Breast epithelium (tissue), 4 donors: ENCODE results near the gene ARL5B. TPM values are rescaled to one million over a fixed set of nuclear protein-coding genes. Genes with fewer than 3 reads are reported as not detected.

ENCODE experiments used
- DNase-seq, 2 donors: peaks; one replicate each; pipeline ENCODE4 v3.0.0-alpha.2; 2019; ENCODE audit warnings: low spot score in 2 of 2
- H3K27ac ChIP-seq, 2 donors: fragments of 200-600 bp; sonication (generic) in 1 of 2; one replicate each; pipeline ENCODE4 v1.5.1; 2016 to 2019; ENCODE audit warnings: mild to moderate bottlenecking in 1 of 2
- H3K27me3 ChIP-seq, 2 donors: fragments of 200-600 bp; sonication (generic) in 1 of 2; one replicate each; pipeline versions ENCODE4 v1.5.1 to v1.6.0; 2017 to 2019; ENCODE audit warnings: control low read depth in 1 of 2, mild to moderate bottlenecking in 1 of 2
- H3K36me3 ChIP-seq: fragments of 200-600 bp; one replicate; pipeline ENCODE4 v1.5.1; 2019
- H3K4me1 ChIP-seq, 2 donors: fragments of 200-600 bp; sonication (generic); one replicate each; pipeline ENCODE4 v1.5.1; 2016 to 2019; ENCODE audit warnings: control low read depth in 1 of 2
- H3K4me3 ChIP-seq, 3 donors: fragments of 200-600 bp; sonication (generic); 1 replicate in 2 of 3; 2 replicates in 1 of 3; pipeline ENCODE4 v1.5.1; 2016 to 2019; ENCODE audit warnings: mild to moderate bottlenecking in 3 of 3, moderate library complexity in 2 of 3
- H3K9me3 ChIP-seq, 2 donors: fragments of 200-600 bp; sonication (generic) in 1 of 2; one replicate each; pipeline ENCODE4 v1.5.1; 2016 to 2019; ENCODE audit warnings: control low read depth in 1 of 2
- POLR2A ChIP-seq: fragments of 450-650 bp; IDR thresholded peaks from one replicate; pipeline ENCODE4 v1.6.1; 2016; ENCODE audit warnings: antibody characterized with exemption, mild to moderate bottlenecking, moderate library complexity
- POLR2AphosphoS5 ChIP-seq, 3 donors: sonication (generic); formaldehyde crosslinking; IDR thresholded peaks; one replicate each; pipeline ENCODE4 v1.6.1; 2017; ENCODE audit warnings: antibody characterized with exemption in 3 of 3
- intact Hi-C: fragments of 100-400 bp; cut with DNase I; formaldehyde crosslinking; loops from one replicate; pipeline ENCODE4 v1.15.1; 2023; ENCODE audit warnings: low total_unique reads
- total RNA-seq, 3 donors: library from RNA; depleted of rRNA; stranded (reverse); fragments of >200 nt; gene quantifications; one replicate each; pipeline ENCODE4 v1.1.0, GENCODE V29; 2016
- TF ChIP-seq, protein P1 (sequence below), 3 donors: fragments of 450-650 bp; IDR thresholded peaks; one replicate each; pipeline ENCODE4 v1.5.1; 2016 to 2017; ENCODE audit warnings: antibody characterized with exemption in 3 of 3, mild to moderate bottlenecking in 3 of 3, moderate library complexity in 3 of 3

Gene ARL5B, protein sequence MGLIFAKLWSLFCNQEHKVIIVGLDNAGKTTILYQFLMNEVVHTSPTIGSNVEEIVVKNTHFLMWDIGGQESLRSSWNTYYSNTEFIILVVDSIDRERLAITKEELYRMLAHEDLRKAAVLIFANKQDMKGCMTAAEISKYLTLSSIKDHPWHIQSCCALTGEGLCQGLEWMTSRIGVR
- total RNA-seq = 10 to 100 TPM in 2 of 3 donors, 1 to 10 TPM in 1; 7.8 to 23.6 (median 15.4) TPM

DNA sequence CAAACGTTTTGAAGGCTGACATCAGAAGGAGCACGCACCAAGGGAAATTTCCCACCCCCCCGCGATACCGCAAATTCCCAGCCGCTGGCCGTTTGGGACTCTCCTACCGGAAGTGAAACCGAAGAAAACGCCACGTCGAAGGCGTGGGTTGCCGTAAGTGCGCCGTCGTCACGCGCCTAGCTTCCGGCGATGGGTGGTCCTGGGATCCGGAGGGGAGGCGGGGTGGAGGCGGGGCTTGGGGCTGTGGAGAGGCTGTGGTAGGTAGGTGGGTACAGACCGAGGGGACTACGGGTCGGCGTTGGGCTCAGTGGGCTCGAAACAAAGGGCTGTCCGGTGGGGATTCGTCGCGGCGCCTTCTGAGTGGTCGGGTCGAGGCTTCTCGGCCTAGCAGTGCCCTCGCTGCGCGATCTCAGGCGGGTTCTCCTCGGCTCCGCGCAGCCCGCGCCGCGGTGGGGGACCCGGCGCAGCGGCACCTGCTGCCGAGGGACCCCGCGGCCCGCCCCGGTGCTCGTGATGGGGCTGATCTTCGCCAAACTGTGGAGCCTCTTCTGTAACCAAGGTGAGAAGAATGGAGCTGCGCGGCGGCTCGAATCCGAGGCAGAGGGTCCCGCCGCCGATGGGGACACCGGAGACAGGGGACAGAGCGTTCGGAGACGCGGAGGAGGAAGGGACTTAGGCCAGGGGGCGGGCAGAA is at the start of gene ARL5B:
Gene ARL5B, plus strand, starts transcription at position 307 of the 694 bp plus-strand sequence. Its CDS starts 207 bp downstream, at position 514.
- Histone ChIP-seq H3K9me3 (no peaks in the 10 kb centered on the region), H3K4me1 (peaks cover 0 to 7% of the 10 kb centered on the region in 2 donors), H3K27me3 (no peaks in the 10 kb centered on the region), H3K4me3 (peak within 1 kb of the TSS; percentile 87 to 95 (median 92)), H3K36me3 (no peaks in the 10 kb centered on the region), H3K27ac (peak within 1 kb of the TSS; percentile 98 to 99)
- intact Hi-C loops = no loop called here
- TF ChIP-seq POLR2A (peak; percentile 90), POLR2AphosphoS5 (IDR thresholded peaks at IDR 0.05) (peak; percentile 90 to 96 (median 95))
- TF ChIP-seq, protein P1, sequence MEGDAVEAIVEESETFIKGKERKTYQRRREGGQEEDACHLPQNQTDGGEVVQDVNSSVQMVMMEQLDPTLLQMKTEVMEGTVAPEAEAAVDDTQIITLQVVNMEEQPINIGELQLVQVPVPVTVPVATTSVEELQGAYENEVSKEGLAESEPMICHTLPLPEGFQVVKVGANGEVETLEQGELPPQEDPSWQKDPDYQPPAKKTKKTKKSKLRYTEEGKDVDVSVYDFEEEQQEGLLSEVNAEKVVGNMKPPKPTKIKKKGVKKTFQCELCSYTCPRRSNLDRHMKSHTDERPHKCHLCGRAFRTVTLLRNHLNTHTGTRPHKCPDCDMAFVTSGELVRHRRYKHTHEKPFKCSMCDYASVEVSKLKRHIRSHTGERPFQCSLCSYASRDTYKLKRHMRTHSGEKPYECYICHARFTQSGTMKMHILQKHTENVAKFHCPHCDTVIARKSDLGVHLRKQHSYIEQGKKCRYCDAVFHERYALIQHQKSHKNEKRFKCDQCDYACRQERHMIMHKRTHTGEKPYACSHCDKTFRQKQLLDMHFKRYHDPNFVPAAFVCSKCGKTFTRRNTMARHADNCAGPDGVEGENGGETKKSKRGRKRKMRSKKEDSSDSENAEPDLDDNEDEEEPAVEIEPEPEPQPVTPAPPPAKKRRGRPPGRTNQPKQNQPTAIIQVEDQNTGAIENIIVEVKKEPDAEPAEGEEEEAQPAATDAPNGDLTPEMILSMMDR (IDR thresholded peaks at IDR 0.05) = no peak
- DNase-seq = peak; percentile 95 to 97

DNA sequence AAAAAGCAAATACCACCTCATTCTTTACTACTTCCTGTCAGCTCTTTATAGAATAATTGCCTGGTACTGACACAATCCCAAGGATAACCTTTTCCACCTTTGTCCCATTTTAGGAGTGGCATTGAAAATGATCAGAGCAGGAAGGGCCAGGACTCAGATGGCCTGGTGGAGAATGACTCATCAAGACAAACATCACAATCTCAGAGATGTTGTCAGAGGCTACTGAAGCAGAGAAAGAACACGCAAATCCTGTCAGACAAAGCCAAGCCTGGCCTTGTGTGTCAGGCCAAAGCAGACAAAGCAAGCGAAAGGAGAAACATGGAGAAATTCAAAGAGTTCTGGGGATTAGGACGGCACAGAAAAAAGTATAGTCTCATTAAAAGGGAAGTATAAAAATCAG is 48.7 kb upstream of the ARL5B start:
- Histone ChIP-seq H3K4me3 (no peak overlapping the region), H3K27ac (peak overlapping the region; percentile 43 to 53), H3K36me3 (no peaks in the 10 kb centered on the region), H3K4me1 (no peaks in the 10 kb centered on the region), H3K9me3 (no peaks in the 10 kb centered on the region), H3K27me3 (no peaks in the 10 kb centered on the region)
- no peak for DNase-seq
- TF ChIP-seq, protein P1 (IDR thresholded peaks at IDR 0.05) = no peak
- TF ChIP-seq POLR2AphosphoS5 (IDR thresholded peaks at IDR 0.05) (peak in 1 of 3 donors; percentile 26), POLR2A (no peak)
- intact Hi-C loops = no loop called here

DNA sequence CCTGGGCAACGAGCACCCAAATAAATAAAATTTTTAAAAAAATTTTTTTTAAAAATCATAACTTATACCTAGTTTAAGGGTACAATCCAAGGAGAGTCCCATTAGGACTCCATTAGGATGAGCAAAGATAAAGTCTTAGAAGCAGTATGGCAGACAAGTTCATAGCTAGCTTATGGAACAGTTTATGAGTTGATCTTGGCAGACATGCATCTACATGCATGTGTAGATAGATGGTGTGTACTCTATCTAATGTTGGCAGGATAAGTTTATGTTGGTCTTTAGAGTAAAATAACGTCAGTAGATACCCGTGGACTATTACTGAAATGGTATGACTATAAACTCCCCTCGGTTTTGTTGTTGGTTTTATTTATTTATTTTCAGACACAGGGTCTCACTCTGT is 48.1 kb upstream of the ARL5B start:
- intact Hi-C loops = no loop called here
- Histone ChIP-seq H3K4me3 (no peak overlapping the region), H3K27ac (peak overlapping the region in 1 of 2 donors; percentile 43), H3K36me3 (no peaks in the 10 kb centered on the region), H3K4me1 (no peaks in the 10 kb centered on the region), H3K27me3 (no peaks in the 10 kb centered on the region), H3K9me3 (no peaks in the 10 kb centered on the region)
- TF ChIP-seq POLR2AphosphoS5 (IDR thresholded peaks at IDR 0.05) = no peak
- TF ChIP-seq, protein P1 (IDR thresholded peaks at IDR 0.05) = no peak
- TF ChIP-seq POLR2A = no peak
- no peak for DNase-seq

DNA sequence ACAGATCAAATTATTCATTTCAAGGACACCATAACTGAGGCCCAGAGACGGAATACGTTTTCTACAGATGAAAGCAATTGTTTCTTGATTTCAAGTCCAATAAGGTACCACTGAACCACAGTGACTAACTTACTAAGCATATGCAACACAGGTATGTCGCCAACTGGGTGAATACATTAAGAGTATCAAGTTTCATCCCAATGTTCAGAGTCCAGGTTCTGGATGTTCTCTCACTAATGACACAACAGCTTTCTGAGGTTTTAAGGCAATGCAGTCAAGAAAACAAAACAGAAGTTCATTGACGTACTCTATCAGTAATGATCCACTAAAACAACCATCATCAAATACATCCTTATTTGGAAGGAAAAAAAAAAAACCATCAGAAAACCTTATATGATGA is 43.6 kb upstream of the ARL5B start:
- no peak for TF ChIP-seq POLR2AphosphoS5 (IDR thresholded peaks at IDR 0.05)
- TF ChIP-seq, protein P1 (IDR thresholded peaks at IDR 0.05) = no peak
- TF ChIP-seq POLR2A = no peak
- no peaks in the 10 kb centered on the region for H3K27me3 ChIP-seq
- no peaks in the 10 kb centered on the region for H3K9me3 ChIP-seq
- H3K4me1 ChIP-seq = no peaks in the 10 kb centered on the region
- H3K27ac ChIP-seq = no peak overlapping the region
- no peak for DNase-seq
- H3K4me3 ChIP-seq = no peak overlapping the region
- no peaks in the 10 kb centered on the region for H3K36me3 ChIP-seq
- intact Hi-C loops = loop anchor here (5.0 kb wide), 1 partner anchor 162 kb away; no protein-coding TSS in a partner anchor

DNA sequence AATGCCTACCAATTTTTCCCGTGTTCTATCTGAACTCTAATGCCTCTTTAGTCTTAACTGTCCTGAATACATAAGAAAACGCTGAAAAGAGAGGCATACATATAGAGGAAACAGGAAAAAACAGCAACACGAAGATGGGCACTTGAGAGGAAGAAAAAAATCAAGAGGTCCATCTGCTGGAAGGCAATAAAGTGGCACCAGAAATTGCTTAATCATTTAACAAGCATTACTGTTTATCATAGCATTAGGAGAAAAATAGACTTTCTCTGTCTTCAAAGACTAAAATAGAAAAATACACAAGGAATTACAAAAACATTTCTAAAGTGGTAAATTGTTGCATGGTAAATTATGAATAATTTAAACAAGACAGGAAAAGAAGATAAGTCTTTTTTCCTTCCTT is 42.9 kb upstream of the ARL5B start:
- H3K27ac ChIP-seq = no peak overlapping the region
- no peak for DNase-seq
- TF ChIP-seq POLR2A (no peak), POLR2AphosphoS5 (IDR thresholded peaks at IDR 0.05) (no peak)
- TF ChIP-seq, protein P1 (IDR thresholded peaks at IDR 0.05) = no peak
- no peaks in the 10 kb centered on the region for H3K4me1 ChIP-seq
- H3K4me3 ChIP-seq = no peak overlapping the region
- H3K9me3 ChIP-seq = no peaks in the 10 kb centered on the region
- intact Hi-C loops = loop anchor here (5.0 kb wide), 1 partner anchor 161 kb away; no protein-coding TSS in a partner anchor
- no peaks in the 10 kb centered on the region for H3K36me3 ChIP-seq
- no peaks in the 10 kb centered on the region for H3K27me3 ChIP-seq
